Measurements from ENCODE around the gene MGAM2. TPM values are rescaled to one million over a fixed set of nuclear protein-coding genes. Genes with fewer than 3 reads are reported as not detected.

The MGAM2 gene
- polyA plus RNA-seq, 2 of the 4 experiments (the other 2 are of a cell fraction), result 0.01 to 0.25 TPM

- H3K4me2 ChIP-seq, result no peak overlapping the region
- H3K9me3 ChIP-seq, result no peaks in the 10 kb centered on the region
- no peaks in the 10 kb centered on the region for H3K4me1 ChIP-seq
- H3K4me3 ChIP-seq, result no peak overlapping the region
- POLR2A ChIA-PET, result no interaction called here
- no peak for ATAC-seq
- CTCF ChIA-PET, result no interaction called here
- no peak overlapping the region for H3K27ac ChIP-seq
- WGBS (ENCODE audit: missing lambda C conversion rate), result 41% methylated on average over 7 of the region's 7 CpGs
- FAIRE-seq, result no peak
- TF ChIP-seq CBX2 (IDR thresholded peaks at IDR 0.05; ENCODE audit: borderline replicate concordance, low read depth) (no peak), CTCF (IDR thresholded peaks at IDR 0.05) (no peak), HOXB13 (CRISPR knock-in tag; IDR thresholded peaks at IDR 0.05; ENCODE audit: low read depth) (no peak), FOSL2 (IDR thresholded peaks at IDR 0.05) (no peak), FOSL2 (CRISPR knock-in tag; IDR thresholded peaks at IDR 0.05) (no peak), PBX3 (IDR thresholded peaks at IDR 0.05) (no peak), ZNF302 (CRISPR knock-in tag; IDR thresholded peaks at IDR 0.05) (no peak)
- DNase-seq (ENCODE audit: low read depth in 1 of 2, low spot score in 1 of 2), result no peak
Observed at GRCh38 chr7:142248166-142249160, 136.9 kb downstream of the MGAM2 start.

- Histone ChIP-seq H3K9me3 (no peaks in the 10 kb centered on the region), H3K27ac (no peak overlapping the region), H3K4me3 (no peak overlapping the region), H3K4me2 (no peak overlapping the region), H3K4me1 (no peaks in the 10 kb centered on the region)
- no peak for ATAC-seq
- ChIA-PET CTCF (no interaction called here), POLR2A (no interaction called here)
- no peak for DNase-seq (ENCODE audit: low read depth in 1 of 2, low spot score in 1 of 2)
- TF ChIP-seq EP300 (IDR thresholded peaks at IDR 0.05), result no peak
- no peak for TF ChIP-seq PHF8 (IDR thresholded peaks at IDR 0.05; ENCODE audit: borderline replicate concordance, low read depth)
- no peak for TF ChIP-seq HOXB5 (CRISPR knock-in tag; IDR thresholded peaks at IDR 0.05)
- no peak for TF ChIP-seq NPAS2 (CRISPR knock-in tag; IDR thresholded peaks at IDR 0.05; ENCODE audit: borderline replicate concordance)
- TF ChIP-seq ZFP36 (IDR thresholded peaks at IDR 0.05; ENCODE audit: borderline replicate concordance, partially characterized antibody), result no peak
- TF ChIP-seq JUNB (IDR thresholded peaks at IDR 0.05), result no peak
- TF ChIP-seq FOSB (CRISPR knock-in tag; IDR thresholded peaks at IDR 0.05), result no peak
- no peak for TF ChIP-seq HMGXB4 (CRISPR knock-in tag; IDR thresholded peaks at IDR 0.05; ENCODE audit: borderline replicate concordance)
- no peak for TF ChIP-seq RFX5 (IDR thresholded peaks at IDR 0.05)
- TF ChIP-seq MAFK (IDR thresholded peaks at IDR 0.05; ENCODE audit: partially characterized antibody), result no peak
- TF ChIP-seq POLR2A (IDR thresholded peaks at IDR 0.05; ENCODE audit: low read length), result no peak
- TF ChIP-seq HOXA7 (CRISPR knock-in tag; IDR thresholded peaks at IDR 0.05), result no peak
- FAIRE-seq, result no peak
Observed at GRCh38 chr7:142249918-142250317, 138.4 kb downstream of the MGAM2 start.

GRCh38 chr7:142250705-142251104 lies 139.2 kb downstream of the MGAM2 start:
- POLR2A ChIA-PET, result no interaction called here
- Histone ChIP-seq H3K9me3 (no peaks in the 10 kb centered on the region), H3K4me3 (no peak overlapping the region), H3K4me1 (no peaks in the 10 kb centered on the region), H3K27ac (no peak overlapping the region), H3K4me2 (no peak overlapping the region)
- DNase-seq (ENCODE audit: low read depth in 1 of 2, low spot score in 1 of 2) (no peak), ATAC-seq (no peak), FAIRE-seq (no peak)
- 2% methylated on average over 2 of the region's 2 CpGs for WGBS (ENCODE audit: missing lambda C conversion rate)
- TF ChIP-seq CTCF (IDR thresholded peaks at IDR 0.05), result no peak
- no peak for TF ChIP-seq EHMT2 (IDR thresholded peaks at IDR 0.05; ENCODE audit: low read depth)
- no peak for TF ChIP-seq HDAC2 (IDR thresholded peaks at IDR 0.05)
- TF ChIP-seq PBX3 (IDR thresholded peaks at IDR 0.05), result no peak
- TF ChIP-seq CEBPB (IDR thresholded peaks at IDR 0.05), result no peak
- CTCF ChIA-PET, result no interaction called here

All from A549 (cell line).